ENCODE results near the gene FALEC.

DNA sequence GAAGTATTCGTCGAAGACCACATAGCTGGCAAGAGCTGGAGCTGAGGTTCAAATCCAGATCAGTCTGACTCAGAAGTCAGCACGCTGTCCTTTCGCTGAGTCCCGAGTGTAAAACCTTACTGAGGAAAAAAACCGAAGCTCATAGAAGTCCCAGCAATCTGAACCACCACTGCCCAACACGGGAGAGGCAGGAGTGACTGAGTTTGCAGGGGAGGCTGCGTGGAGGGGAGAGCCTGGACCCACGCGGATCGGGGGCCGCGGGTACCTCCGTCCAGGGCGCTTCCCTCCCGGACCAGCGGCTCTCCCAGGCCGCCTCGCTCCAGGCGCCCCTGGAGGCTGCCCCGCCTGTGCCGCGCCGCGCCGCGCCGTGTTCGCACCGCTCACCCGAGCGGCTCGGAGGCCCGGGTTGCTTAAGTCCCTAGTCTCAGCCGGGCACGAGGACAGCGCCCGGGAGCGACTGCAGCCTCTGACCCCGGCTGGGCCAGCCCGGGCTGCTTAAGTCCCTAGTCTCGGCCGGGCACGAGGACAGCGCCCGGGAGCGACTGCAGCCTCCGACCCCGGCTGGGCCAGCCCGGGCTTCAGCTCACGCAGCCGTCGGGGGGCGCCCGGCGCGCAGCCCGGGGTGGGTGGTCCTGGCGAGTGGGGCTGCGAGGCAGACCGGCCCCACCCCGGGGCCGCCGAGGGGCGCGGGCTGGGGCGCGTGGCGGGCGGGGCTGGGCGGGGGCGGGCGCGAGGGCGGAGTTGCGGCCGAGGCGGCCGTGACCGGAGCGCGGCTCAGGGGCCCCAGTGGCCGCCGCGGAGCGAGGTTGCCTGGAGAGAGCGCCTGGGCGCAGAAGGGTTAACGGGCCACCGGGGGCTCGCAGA lies 33.3 kb downstream of the FALEC start, which contains the start of gene ADAMTSL4:
- no peak for TF ChIP-seq CTCF (IDR thresholded peaks at IDR 0.05; ENCODE audit: low read depth, low read length)
- TF ChIP-seq POLR2A (IDR thresholded peaks at IDR 0.05; ENCODE audit: extremely low read depth, insufficient read length) = no peak
- no peak for TF ChIP-seq MAX (IDR thresholded peaks at IDR 0.05; ENCODE audit: low read depth, low read length)

Data from NB4 (cell line).